Lower leg skin (tissue), 4 donors: ENCODE results near the gene ASPG. TPM values are rescaled to one million over a fixed set of nuclear protein-coding genes. Genes with fewer than 3 reads are reported as not detected.
A peak's percentile ranks its signal among the peaks of the same experiment; 100 is the strongest.

Experiments used
- DNase-seq, 2 donors: peaks; one replicate each; pipeline ENCODE4 v3.0.0-alpha.2; 2019; ENCODE audit warnings: low spot score in 2 of 2
- H3K4me3 ChIP-seq: fragments of 200-600 bp; sonication (generic); 2 replicates; pipeline ENCODE4 v1.5.1; 2017; ENCODE audit warnings: mild to moderate bottlenecking, low read depth; ENCODE audit not compliant: poor library complexity, severe bottlenecking
- CTCF ChIP-seq, 3 donors: fragments of 450-650 bp; IDR thresholded peaks; one replicate each; pipeline ENCODE4 v1.5.1; 2016; ENCODE audit warnings: antibody characterized with exemption in 3 of 3, mild to moderate bottlenecking in 3 of 3, moderate library complexity in 2 of 3
- POLR2A ChIP-seq, 2 donors: fragments of 450-650 bp; IDR thresholded peaks; one replicate each; pipeline ENCODE4 v1.6.1; 2016 to 2017; ENCODE audit warnings: antibody characterized with exemption in 2 of 2, mild to moderate bottlenecking in 1 of 2, moderate library complexity in 1 of 2
- WGBS, 2 donors: methylation state at CpG; one replicate each; pipeline ENCODE4 v1.1.5; 2018; 5-methylcytosine and 5-hydroxymethylcytosine counted together
- intact Hi-C: fragments of 100-400 bp; cut with DNase I; formaldehyde crosslinking; loops from one replicate; pipeline ENCODE4 v1.15.0; 2023; ENCODE audit warnings: low total_unique reads
- total RNA-seq, 4 donors: library from RNA; depleted of rRNA; stranded (reverse); fragments of >200 nt; gene quantifications; one replicate each; pipeline ENCODE4 v1.1.0, GENCODE V29; 2016

Gene ASPG
- total RNA-seq, 4 donors from 2014 or later = 12.1 to 56.6 (median 25.4) TPM

DNA sequence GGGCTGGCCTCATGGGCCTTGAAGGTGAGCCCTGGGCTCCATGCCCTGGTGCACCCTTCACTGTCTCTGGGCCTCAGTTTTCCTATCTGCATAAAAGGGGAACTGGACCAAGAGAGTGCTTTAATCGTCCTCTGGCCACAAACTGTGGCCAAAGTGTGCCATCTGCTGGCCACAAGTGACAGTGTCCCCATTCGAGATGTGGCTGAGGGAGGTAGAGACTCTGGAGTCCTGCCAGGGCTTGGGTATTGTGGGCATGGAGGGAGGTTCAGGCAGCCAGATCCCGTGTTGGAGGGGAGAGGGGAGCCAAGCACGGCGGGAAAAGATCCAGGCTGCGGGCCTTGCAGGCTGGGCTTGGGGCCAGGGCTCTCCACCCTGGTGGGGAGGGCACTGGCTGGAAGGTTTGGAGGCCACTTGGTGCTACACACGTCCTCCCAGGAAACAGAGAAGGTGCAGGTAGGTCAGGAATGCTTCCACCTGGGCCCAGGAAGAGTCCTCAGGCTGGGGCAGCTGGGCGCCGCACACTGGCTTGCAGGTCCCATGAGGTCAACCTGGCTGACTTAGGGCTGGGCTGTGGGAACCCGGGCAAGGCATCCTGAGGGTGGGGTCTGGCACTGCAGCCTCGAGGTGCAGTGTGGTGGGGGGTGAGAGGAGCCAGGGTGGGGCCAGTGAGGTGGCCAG is 45.6 kb downstream of the ASPG start:
- peak in 1 of 2 donors; percentile 85 for DNase-seq
- TF ChIP-seq POLR2A (IDR thresholded peaks at IDR 0.05) (no peak), CTCF (IDR thresholded peaks at IDR 0.05) (no peak)
- intact Hi-C loops = loop anchor here (5.0 to 10.0 kb wide), 2 partner anchors 54 to 504 kb away; no protein-coding TSS in a partner anchor

GRCh38 chr14:104131968-104132732 is 46.6 kb downstream of the ASPG start:
- DNase-seq = peak in 1 of 2 donors; percentile 84
- intact Hi-C loops = loop anchor here (5.0 to 10.0 kb wide), 2 partner anchors 55 to 503 kb away; no protein-coding TSS in a partner anchor
- 74% methylated on average over 23 of the region's 23 CpGs for WGBS, 2 donors
- no peak overlapping the region for H3K4me3 ChIP-seq
- TF ChIP-seq POLR2A (IDR thresholded peaks at IDR 0.05) (no peak), CTCF (IDR thresholded peaks at IDR 0.05) (no peak)

More for the DNA sequence above, 45.6 kb downstream of the ASPG start:
- WGBS, 2 donors = 9 to 12% methylated on average over 11 of the region's 11 CpGs
- H3K4me3 ChIP-seq = no peak overlapping the region

DNA sequence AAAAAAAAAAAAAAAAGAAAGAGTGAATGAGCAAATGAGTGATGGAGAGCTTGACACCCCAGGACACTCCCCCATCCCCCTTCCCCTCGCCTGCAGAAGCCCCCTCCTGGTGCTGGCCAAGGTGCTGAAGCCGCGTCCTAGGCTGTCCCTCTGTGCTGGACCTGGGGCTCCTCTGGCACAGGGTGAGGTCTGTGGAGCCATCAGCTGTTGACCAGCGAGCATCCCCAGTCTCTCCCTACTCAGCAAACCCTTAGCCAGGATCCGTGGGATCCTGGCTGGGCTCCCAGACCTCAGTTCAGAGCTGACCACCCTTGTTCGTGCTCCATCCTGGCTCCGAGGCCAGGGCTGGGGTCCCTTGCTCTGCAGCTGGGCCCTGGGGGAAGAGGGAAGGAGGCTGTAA is 47.5 kb downstream of the ASPG start:
- intact Hi-C loops = loop anchor here (5.0 to 10.0 kb wide), 2 partner anchors 56 to 502 kb away; no protein-coding TSS in a partner anchor
- no peak for TF ChIP-seq POLR2A (IDR thresholded peaks at IDR 0.05)
- TF ChIP-seq CTCF (IDR thresholded peaks at IDR 0.05) = no peak
- WGBS, 2 donors = 36 to 51% methylated on average over 7 of the region's 7 CpGs
- DNase-seq = peak in 1 of 2 donors; percentile 64
- no peak overlapping the region for H3K4me3 ChIP-seq

- peak in 1 of 2 donors; percentile 84 for DNase-seq
- WGBS, 2 donors = 76 to 81% methylated on average over 8 to 9 of the region's 9 CpGs
- intact Hi-C loops = loop anchor here (5.0 to 10.0 kb wide), 2 partner anchors 56 to 501 kb away; no protein-coding TSS in a partner anchor
- TF ChIP-seq POLR2A (IDR thresholded peaks at IDR 0.05) (no peak), CTCF (IDR thresholded peaks at IDR 0.05) (no peak)
- no peak overlapping the region for H3K4me3 ChIP-seq
Measured at GRCh38 chr14:104133496-104133895, 48.0 kb downstream of the ASPG start.

- intact Hi-C loops = loop anchor here (5.0 to 10.0 kb wide), 2 partner anchors 57 to 500 kb away; no protein-coding TSS in a partner anchor
- peak in 1 of 2 donors; percentile 80 for DNase-seq
- no peak overlapping the region for H3K4me3 ChIP-seq
- 44 to 47% methylated on average over 31 of the region's 31 CpGs for WGBS, 2 donors
- TF ChIP-seq POLR2A (IDR thresholded peaks at IDR 0.05) (no peak), CTCF (IDR thresholded peaks at IDR 0.05) (no peak)
Measured at GRCh38 chr14:104134061-104134965, 48.8 kb downstream of the ASPG start.
